NCI-H524 treated with DMSO at 0.1 percent for 48 hours (cell line): ENCODE results near the gene BIN2.
A peak's percentile ranks its signal among the peaks of the same experiment; 100 is the strongest.
"Not testable (repeated sequence)": the region's sequence is repeated elsewhere in the genome, so short reads cannot be mapped to it uniquely, and the experiment has no call there.

Experiments
- DNase-seq: peaks from one replicate; lab custom pipeline; 2025; lab: John Stamatoyannopoulos, UW

The BIN2 gene

GRCh38 chr12:51259600-51259999 is 64.4 kb downstream of the BIN2 start:
- not testable (repeated sequence) for DNase-seq

GRCh38 chr12:51254536-51254935 is 69.4 kb downstream of the BIN2 start:
- DNase-seq, result no peak

- DNase-seq, result no peak
Observed at GRCh38 chr12:51253276-51253675, 70.7 kb downstream of the BIN2 start.

GRCh38 chr12:51247523-51248206 is 76.3 kb downstream of the BIN2 start:
- no peak for DNase-seq

GRCh38 chr12:51246254-51246853 is 77.6 kb downstream of the BIN2 start:
- DNase-seq, result no peak

GRCh38 chr12:51245476-51246253 is 78.3 kb downstream of the BIN2 start:
- DNase-seq, result no peak

- no peak for DNase-seq
Observed at GRCh38 chr12:51244269-51244668, 79.7 kb downstream of the BIN2 start.

- DNase-seq, result no peak
Observed at GRCh38 chr12:51242876-51243275, 81.1 kb downstream of the BIN2 start.

- no peak for DNase-seq
Observed at GRCh38 chr12:51242120-51242519, 81.9 kb downstream of the BIN2 start.

GRCh38 chr12:51240971-51241370 is 83.0 kb downstream of the BIN2 start:
- no peak for DNase-seq

- DNase-seq, result peak; percentile 64
Observed at GRCh38 chr12:51238510-51239334, 85.3 kb downstream of the BIN2 start, which contains the start of gene DAZAP2. Gene DAZAP2 (plus strand): TSS chr12:51238826. CDS start chr12:51238908, 82 bp downstream.

GRCh38 chr12:51238037-51238509 is 85.9 kb downstream of the BIN2 start:
- no peak for DNase-seq

GRCh38 chr12:51234530-51234929 is 89.4 kb downstream of the BIN2 start:
- no peak for DNase-seq

GRCh38 chr12:51232642-51233041 is 91.3 kb downstream of the BIN2 start:
- no peak for DNase-seq
